T-cell (primary cell): ENCODE data around the gene PSMD3. TPM values are rescaled to one million over a fixed set of nuclear protein-coding genes. Genes with fewer than 3 reads are reported as not detected.
"Not testable (repeated sequence)": the region's sequence is repeated elsewhere in the genome, so short reads cannot be mapped to it uniquely, and the experiment has no call there.

ENCODE experiments used
- ATAC-seq, 4 experiments: fragments of 200-7000 bp in 3 of 4; fragments of 150-1000 bp in 1 of 4; cut with Tn5 transposase; replicated peaks in 1 of 4; 1 replicate in 3 of 4; 2 replicates in 1 of 4; pipeline ENCODE4 v1.10.0; 2021; ENCODE audit warnings: moderate library complexity in 3 of 4, mild to moderate bottlenecking in 2 of 4, moderate number of reproducible peaks in 1 of 4
- CTCF ChIA-PET, 2 donors: fragments of 300-600 bp; sonication (Branson Sonifier 250); formaldehyde crosslinking; loops; one replicate each; lab custom pipeline; 2022; ENCODE audit warnings: antibody characterized with exemption in 2 of 2; lab: Charles Lee
- POLR2A ChIA-PET, 2 donors: fragments of 300-600 bp; sonication (Branson Sonifier 250); formaldehyde crosslinking; loops; one replicate each; lab custom pipeline; 2022; ENCODE audit warnings: antibody characterized with exemption in 2 of 2; lab: Charles Lee
- DNase-seq, 35 experiments: peaks; one replicate each; pipeline versions ENCODE4 v3.0.0 to v3.0.0-alpha.2; 2013 to 2023
- H3K27ac ChIP-seq: one replicate; pipeline ENCODE4 v1.5.1; 2013; ENCODE audit warnings: low read length
- H3K27me3 ChIP-seq, 2 experiments: replicated peaks in 1 of 2; 1 replicate in 1 of 2; 2 replicates in 1 of 2; pipeline versions ENCODE4 v1.6.1 to v1.7.0; 2013; ENCODE audit warnings: low read length in 1 of 2, mixed read lengths in 1 of 2; ENCODE audit not compliant: control insufficient read depth in 2 of 2, insufficient read depth in 2 of 2; ENCODE audit errors: extremely low read depth in 1 of 2
- H3K36me3 ChIP-seq, 2 donors: 1 replicate in 1 of 2; 2 replicates in 1 of 2; pipeline versions ENCODE4 v1.6.1 to v1.7.0; 2013; ENCODE audit warnings: low read length in 1 of 2; ENCODE audit not compliant: control insufficient read depth in 2 of 2, insufficient read depth in 1 of 2; ENCODE audit errors: extremely low read depth in 1 of 2
- H3K4me1 ChIP-seq, 2 experiments: 1 replicate in 1 of 2; 2 replicates in 1 of 2; pipeline versions ENCODE4 v1.6.1 to v1.7.0; 2013; ENCODE audit warnings: low read length in 2 of 2, mixed read lengths in 1 of 2; ENCODE audit not compliant: insufficient read depth in 2 of 2, control insufficient read depth in 1 of 2; ENCODE audit errors: extremely low read depth in 1 of 2
- H3K4me3 ChIP-seq, 2 donors: 1 replicate in 1 of 2; 2 replicates in 1 of 2; pipeline versions ENCODE4 v1.5.1 to v1.7.0; 2013; ENCODE audit warnings: mild to moderate bottlenecking in 2 of 2, low read length in 1 of 2, moderate library complexity in 1 of 2; ENCODE audit not compliant: control insufficient read depth in 1 of 2; ENCODE audit errors: extremely low read depth in 1 of 2
- H3K9me3 ChIP-seq: 2 replicates; pipeline ENCODE4 v1.7.0; 2013
- H3K27ac Mint-ChIP-seq, 2 donors: one replicate each; pipeline ENCODE4 v1.8.0; 2020 to 2021; ENCODE audit warnings: mild to moderate bottlenecking in 2 of 2, mixed read lengths in 2 of 2
- H3K27me3 Mint-ChIP-seq, 2 donors: one replicate each; pipeline ENCODE4 v1.8.0; 2021 to 2022; ENCODE audit warnings: mixed read lengths in 2 of 2
- H3K36me3 Mint-ChIP-seq: one replicate; pipeline ENCODE4 v1.8.0; 2021; ENCODE audit warnings: mixed read lengths
- H3K4me1 Mint-ChIP-seq, 3 donors: one replicate each; pipeline ENCODE4 v1.8.0; 2020 to 2022; ENCODE audit warnings: mixed read lengths in 3 of 3, mild to moderate bottlenecking in 1 of 3
- H3K4me3 Mint-ChIP-seq, 3 donors: one replicate each; pipeline ENCODE4 v1.8.0; 2020 to 2022; ENCODE audit warnings: mild to moderate bottlenecking in 3 of 3, mixed read lengths in 3 of 3, moderate library complexity in 3 of 3
- H3K9me3 Mint-ChIP-seq, 3 donors: one replicate each; pipeline ENCODE4 v1.8.0; 2020 to 2022; ENCODE audit warnings: mixed read lengths in 3 of 3
- WGBS: methylation state at CpG from one replicate; pipeline ENCODE4 v1.1.5; 2013; ENCODE audit warnings: missing lambda C conversion rate; ENCODE audit not compliant: insufficient coverage; 5-methylcytosine and 5-hydroxymethylcytosine counted together
- total RNA-seq, 35 experiments: library from RNA in 6 of 35; stranded (reverse) in 6 of 35; fragments of 120-200 nt in 1 of 35; gene quantifications; one replicate each; pipeline versions ENCODE4 v1.2.1 to v1.2.4 and lab custom pipeline; 2013 to 2026

Gene PSMD3
- total RNA-seq, 5 donors from 2014 or later (not counting 1 experiment from before 2014, with no cell fraction given), result 60.8 to 69.0 (median 63.5) TPM

- DNase-seq (no peak), ATAC-seq (no peak)
- no peak overlapping the region for H3K4me3 ChIP-seq
- H3K9me3 ChIP-seq, result no peaks in the 10 kb centered on the region
- Mint-ChIP-seq H3K4me3 (no peak overlapping the region), H3K9me3 (no peaks in the 10 kb centered on the region), H3K36me3 (peaks cover 48% of the 10 kb centered on the region), H3K27ac (no peak overlapping the region), H3K27me3 (no peaks in the 10 kb centered on the region), H3K4me1 (peaks cover 0 to 7% (median 2%) of the 10 kb centered on the region in 3 donors)
- ChIA-PET POLR2A (interaction anchor here (0.6 kb wide), 2 partner anchors 40 to 263 kb away, joined by 3 to 4 read pairs; no protein-coding TSS in a partner anchor), CTCF (interaction anchor here in 1 of 2 donors (0.6 kb wide), 1 partner anchor 366 kb away, joined by 5 read pairs; no protein-coding TSS in a partner anchor)
- no peaks in the 10 kb centered on the region for H3K4me1 ChIP-seq
- peaks cover 19 to 60% of the 10 kb centered on the region in 2 donors for H3K36me3 ChIP-seq
- WGBS, result 92% methylated on average over 6 of the region's 6 CpGs
- H3K27me3 ChIP-seq, result no peaks in the 10 kb centered on the region
- H3K27ac ChIP-seq, result no peak overlapping the region
These were observed 16.2 kb downstream of the PSMD3 start for GRCh38 chr17:39996800-39997199.

- CTCF ChIA-PET, result interaction anchor here in 1 of 2 donors (0.6 kb wide), 2 partner anchors 57 to 366 kb away, joined by 5 to 6 read pairs; no protein-coding TSS in a partner anchor
- no peaks in the 10 kb centered on the region for H3K9me3 Mint-ChIP-seq
These were observed 16.9 kb downstream of the PSMD3 start for GRCh38 chr17:39997543-39997942.

DNA sequence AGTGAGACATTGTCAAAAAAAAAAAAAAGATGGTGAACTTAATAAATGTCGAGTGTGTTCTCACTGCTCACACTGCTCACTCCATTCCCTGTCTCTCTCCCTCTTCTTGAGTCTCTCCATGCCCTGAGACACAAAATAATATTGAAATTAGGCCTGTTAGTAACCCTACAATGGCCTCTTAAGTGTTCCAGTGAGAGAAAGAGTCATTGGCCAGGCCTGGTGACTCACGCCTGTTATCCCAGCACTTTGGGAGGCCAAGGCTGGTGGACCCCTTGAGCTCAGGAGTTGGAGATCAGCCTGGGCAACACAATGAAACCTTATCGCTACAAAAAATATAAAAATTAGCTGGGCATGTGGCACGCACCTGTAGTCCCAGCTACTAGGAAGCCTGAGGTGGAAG lies 18.5 kb downstream of the PSMD3 start:
- CTCF ChIA-PET, result no interaction called here
- 97% methylated on average over 2 of the region's 4 CpGs for WGBS
- POLR2A ChIA-PET, result no interaction called here
- Histone ChIP-seq H3K4me1 (no peaks in the 10 kb centered on the region), H3K27ac (no peak overlapping the region), H3K36me3 (peaks cover 15 to 38% of the 10 kb centered on the region in 2 donors), H3K4me3 (no peak overlapping the region), H3K27me3 (no peaks in the 10 kb centered on the region), H3K9me3 (no peaks in the 10 kb centered on the region)
- Mint-ChIP-seq H3K27ac (no peak overlapping the region), H3K4me1 (no peaks in the 10 kb centered on the region), H3K27me3 (no peaks in the 10 kb centered on the region), H3K4me3 (no peak overlapping the region), H3K36me3 (peaks cover 26% of the 10 kb centered on the region), H3K9me3 (no peaks in the 10 kb centered on the region)
- DNase-seq (no peak), ATAC-seq (no peak)

More at GRCh38 chr17:39997543-39997942, 16.9 kb downstream of the PSMD3 start:
- Histone ChIP-seq H3K4me3 (no peak overlapping the region), H3K9me3 (no peaks in the 10 kb centered on the region), H3K27me3 (no peaks in the 10 kb centered on the region), H3K4me1 (no peaks in the 10 kb centered on the region), H3K27ac (no peak overlapping the region), H3K36me3 (peaks cover 19 to 53% of the 10 kb centered on the region in 2 donors)
- H3K36me3 Mint-ChIP-seq, result peaks cover 42% of the 10 kb centered on the region
- H3K27me3 Mint-ChIP-seq, result no peaks in the 10 kb centered on the region
- H3K27ac Mint-ChIP-seq, result no peak overlapping the region
- H3K4me3 Mint-ChIP-seq, result no peak overlapping the region
- ATAC-seq (no peak), DNase-seq (no peak)
- POLR2A ChIA-PET, result interaction anchor here (0.6 kb wide), 2 partner anchors 41 to 262 kb away, joined by 3 to 4 read pairs; no protein-coding TSS in a partner anchor
- 100% methylated on average over 1 of the region's 4 CpGs for WGBS
- peaks cover 0 to 7% (median 2%) of the 10 kb centered on the region in 3 donors for H3K4me1 Mint-ChIP-seq

- no peak for DNase-seq
- Mint-ChIP-seq H3K36me3 (peaks cover 15% of the 10 kb centered on the region), H3K27me3 (no peaks in the 10 kb centered on the region), H3K4me3 (no peak overlapping the region), H3K4me1 (no peaks in the 10 kb centered on the region), H3K27ac (no peak overlapping the region), H3K9me3 (no peaks in the 10 kb centered on the region)
- Histone ChIP-seq H3K27me3 (no peaks in the 10 kb centered on the region), H3K36me3 (peaks cover 8 to 27% of the 10 kb centered on the region in 2 donors), H3K9me3 (no peaks in the 10 kb centered on the region), H3K27ac (no peak overlapping the region), H3K4me3 (no peak overlapping the region), H3K4me1 (no peaks in the 10 kb centered on the region)
- CTCF ChIA-PET, result no interaction called here
- no CpG with 5 or more reads among the region's 7 CpGs for WGBS
- no peak for ATAC-seq
- POLR2A ChIA-PET, result no interaction called here
These were observed 19.6 kb downstream of the PSMD3 start for GRCh38 chr17:40000161-40000560.

DNA sequence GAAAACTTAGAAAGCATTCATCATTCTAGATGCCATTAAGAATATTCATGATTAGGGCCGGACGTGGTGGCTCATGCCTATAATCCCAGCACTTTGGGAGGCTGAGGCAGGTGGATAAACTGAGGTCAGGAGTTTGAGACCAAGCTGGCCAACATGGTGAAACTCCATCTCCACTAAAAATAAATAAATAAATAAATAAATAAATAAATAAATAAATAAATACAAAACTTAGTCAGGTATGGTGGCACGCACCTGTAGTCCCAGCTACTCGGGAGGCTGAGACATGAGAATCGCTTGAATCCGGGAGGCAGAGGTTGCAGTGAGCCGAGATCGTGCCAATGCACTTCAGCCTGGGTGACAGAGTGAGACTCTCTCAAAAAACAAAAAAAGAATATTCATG lies 20.7 kb downstream of the PSMD3 start:
- CTCF ChIA-PET, H3K4me1 Mint-ChIP-seq, H3K9me3 ChIP-seq, H3K27me3 Mint-ChIP-seq, H3K4me3 Mint-ChIP-seq, H3K4me1 ChIP-seq, H3K27ac Mint-ChIP-seq, ATAC-seq, H3K27me3 ChIP-seq, H3K27ac ChIP-seq, DNase-seq, H3K9me3 Mint-ChIP-seq, H3K36me3 Mint-ChIP-seq, H3K4me3 ChIP-seq: not testable (repeated sequence)
- POLR2A ChIA-PET, result interaction anchor here in 1 of 2 donors (0.6 kb wide), 1 partner anchor 65 kb away, joined by 3 read pairs; no protein-coding TSS in a partner anchor
- H3K36me3 ChIP-seq, result peaks cover 0 to 15% of the 10 kb centered on the region in 2 donors
- WGBS, result no CpG with 5 or more reads among the region's 8 CpGs

- no peak overlapping the region for H3K27ac ChIP-seq
- POLR2A ChIA-PET, result no interaction called here
- 85% methylated on average over 8 of the region's 9 CpGs for WGBS
- no peak overlapping the region for H3K4me3 Mint-ChIP-seq
- ATAC-seq (no peak), DNase-seq (no peak)
- no peaks in the 10 kb centered on the region for H3K36me3 ChIP-seq
- no peaks in the 10 kb centered on the region for H3K4me1 Mint-ChIP-seq
- no peaks in the 10 kb centered on the region for H3K4me1 ChIP-seq
- H3K36me3 Mint-ChIP-seq, result no peaks in the 10 kb centered on the region
- no peaks in the 10 kb centered on the region for H3K27me3 Mint-ChIP-seq
- no peaks in the 10 kb centered on the region for H3K9me3 ChIP-seq
- CTCF ChIA-PET, result no interaction called here
- no peak overlapping the region for H3K4me3 ChIP-seq
- no peak overlapping the region for H3K27ac Mint-ChIP-seq
- no peaks in the 10 kb centered on the region for H3K9me3 Mint-ChIP-seq
- H3K27me3 ChIP-seq, result no peaks in the 10 kb centered on the region
These were observed 23.5 kb downstream of the PSMD3 start for GRCh38 chr17:40004072-40004471.
